LNCaP clone FGC (cell line): ENCODE results near the gene CCDC27.

ENCODE experiments used
- DNase-seq: peaks from one replicate; pipeline ENCODE4 v3.0.0-alpha.2; 2011; ENCODE audit warnings: low read depth
- H3K4me3 ChIP-seq: 2 replicates; pipeline ENCODE4 v1.5.1; 2011; ENCODE audit warnings: mild to moderate bottlenecking, low read depth, low read length, control low read depth
- CTCF ChIP-seq: IDR thresholded peaks from 2 replicates; pipeline ENCODE4 v1.5.1; 2012; ENCODE audit warnings: mild to moderate bottlenecking; ENCODE audit not compliant: control insufficient read depth, insufficient read depth; ENCODE audit errors: extremely low read depth

Gene CCDC27

GRCh38 chr1:3727042-3727824 is 25.0 kb upstream of the CCDC27 start:
- H3K4me3 ChIP-seq: no peak overlapping the region
- TF ChIP-seq CTCF: peak; percentile 51
- DNase-seq: no peak

GRCh38 chr1:3727825-3728776 is 24.1 kb upstream of the CCDC27 start:
- H3K4me3 ChIP-seq: no peak overlapping the region
- no peak for DNase-seq
- no peak for TF ChIP-seq CTCF

GRCh38 chr1:3729594-3730542 is 22.4 kb upstream of the CCDC27 start:
- no peak overlapping the region for H3K4me3 ChIP-seq
- TF ChIP-seq CTCF: no peak
- DNase-seq: no peak

GRCh38 chr1:3730543-3731247 is 21.6 kb upstream of the CCDC27 start:
- H3K4me3 ChIP-seq: no peak overlapping the region
- no peak for TF ChIP-seq CTCF
- DNase-seq: no peak

GRCh38 chr1:3731583-3732433 is 20.4 kb upstream of the CCDC27 start:
- no peak overlapping the region for H3K4me3 ChIP-seq
- TF ChIP-seq CTCF: no peak

More at GRCh38 chr1:3731583-3732433, 20.4 kb upstream of the CCDC27 start:
- no peak for DNase-seq
